Globus pallidus (tissue), 1 donor: ENCODE measurements around the gene GDNF.

ENCODE experiments used
- DNase-seq: peaks from one replicate; pipeline ENCODE4 v3.0.0-alpha.2; 2015; ENCODE audit warnings: low spot score

The GDNF gene

DNA sequence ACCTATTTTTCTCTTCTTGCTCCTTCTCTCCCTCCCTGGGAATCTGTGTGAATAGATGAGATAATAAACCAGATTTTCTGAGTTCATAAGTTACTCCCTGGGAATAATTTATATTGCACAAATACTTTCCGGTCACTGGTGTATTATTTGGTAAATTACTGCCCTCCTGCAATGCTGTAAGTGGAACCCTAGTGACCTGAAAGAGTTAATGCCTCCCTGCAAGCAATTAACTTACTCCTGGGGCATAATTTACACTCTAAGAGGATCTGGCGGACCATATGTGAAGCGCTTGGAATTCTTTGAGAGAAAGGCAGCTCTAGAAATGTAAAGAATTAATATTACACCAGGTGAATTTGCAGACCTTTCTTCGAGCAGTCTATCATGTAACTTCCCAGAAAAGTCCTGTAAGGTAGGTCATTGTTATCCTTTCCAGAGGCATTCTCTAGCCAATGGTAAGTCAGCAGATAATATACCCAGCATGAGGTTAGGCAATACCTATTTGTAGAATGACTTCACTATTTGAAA, 7.0 kb upstream of the GDNF start:
- DNase-seq: no peak

DNA sequence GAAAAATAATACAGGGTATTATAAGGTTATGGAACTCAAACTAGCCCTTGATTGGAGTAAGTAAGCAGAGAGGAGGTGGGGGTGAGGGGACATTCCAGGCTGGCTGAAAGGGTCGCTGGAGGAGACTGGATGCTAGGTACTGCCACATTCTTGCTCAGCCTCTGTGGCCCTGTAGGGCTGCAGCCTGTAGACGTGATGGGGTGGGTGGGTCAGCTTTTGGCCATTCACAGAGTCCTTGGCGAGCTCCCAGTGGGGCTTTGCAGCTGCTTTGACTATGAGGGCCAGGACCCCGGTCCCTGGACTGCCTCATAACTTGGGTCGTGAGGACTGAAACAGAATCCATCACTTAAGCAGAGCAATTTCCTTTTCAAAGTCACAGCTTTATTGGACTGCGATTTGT, 4.2 kb upstream of the GDNF start:
- no peak for DNase-seq

DNA sequence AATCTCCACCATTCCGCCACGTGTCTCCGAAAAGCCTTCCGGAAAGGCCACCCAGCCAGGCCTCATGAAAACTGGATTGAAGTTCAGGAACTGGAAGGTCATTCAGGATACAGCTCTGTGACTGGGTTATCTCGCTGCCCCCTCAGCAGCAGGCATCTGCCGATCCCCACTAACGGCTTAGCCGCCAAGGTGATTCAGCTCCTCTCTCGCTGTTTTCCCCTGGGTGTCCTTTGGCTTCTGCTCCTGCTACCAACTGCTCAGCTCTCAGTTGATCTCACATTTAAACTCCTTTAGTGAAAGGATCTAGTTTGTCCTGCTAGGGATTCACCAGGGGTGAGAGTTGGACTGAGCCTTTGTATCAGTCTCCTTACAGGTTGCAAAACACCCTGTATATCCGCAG, 2.2 kb upstream of the GDNF start:
- DNase-seq: no peak

DNA sequence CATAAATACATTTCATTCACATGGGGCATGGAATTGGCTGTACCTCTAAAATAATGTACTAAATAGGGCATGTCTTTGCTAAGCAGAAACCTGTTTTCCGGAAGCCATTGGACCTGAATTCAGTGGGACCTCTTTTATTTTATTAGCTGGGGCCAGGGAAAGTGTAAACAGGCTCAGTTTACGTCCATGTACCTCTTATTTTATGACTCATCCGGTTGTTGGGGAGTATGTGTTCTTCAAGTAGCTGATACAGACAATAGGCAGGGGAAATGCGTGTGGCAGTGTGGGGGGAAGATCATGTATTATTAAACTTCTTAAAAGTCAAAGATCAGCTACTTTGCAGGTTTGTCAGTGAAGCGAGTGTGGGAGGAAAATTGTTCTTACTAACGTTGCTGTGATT, 1.4 kb upstream of the GDNF start:
- no peak for DNase-seq

DNA sequence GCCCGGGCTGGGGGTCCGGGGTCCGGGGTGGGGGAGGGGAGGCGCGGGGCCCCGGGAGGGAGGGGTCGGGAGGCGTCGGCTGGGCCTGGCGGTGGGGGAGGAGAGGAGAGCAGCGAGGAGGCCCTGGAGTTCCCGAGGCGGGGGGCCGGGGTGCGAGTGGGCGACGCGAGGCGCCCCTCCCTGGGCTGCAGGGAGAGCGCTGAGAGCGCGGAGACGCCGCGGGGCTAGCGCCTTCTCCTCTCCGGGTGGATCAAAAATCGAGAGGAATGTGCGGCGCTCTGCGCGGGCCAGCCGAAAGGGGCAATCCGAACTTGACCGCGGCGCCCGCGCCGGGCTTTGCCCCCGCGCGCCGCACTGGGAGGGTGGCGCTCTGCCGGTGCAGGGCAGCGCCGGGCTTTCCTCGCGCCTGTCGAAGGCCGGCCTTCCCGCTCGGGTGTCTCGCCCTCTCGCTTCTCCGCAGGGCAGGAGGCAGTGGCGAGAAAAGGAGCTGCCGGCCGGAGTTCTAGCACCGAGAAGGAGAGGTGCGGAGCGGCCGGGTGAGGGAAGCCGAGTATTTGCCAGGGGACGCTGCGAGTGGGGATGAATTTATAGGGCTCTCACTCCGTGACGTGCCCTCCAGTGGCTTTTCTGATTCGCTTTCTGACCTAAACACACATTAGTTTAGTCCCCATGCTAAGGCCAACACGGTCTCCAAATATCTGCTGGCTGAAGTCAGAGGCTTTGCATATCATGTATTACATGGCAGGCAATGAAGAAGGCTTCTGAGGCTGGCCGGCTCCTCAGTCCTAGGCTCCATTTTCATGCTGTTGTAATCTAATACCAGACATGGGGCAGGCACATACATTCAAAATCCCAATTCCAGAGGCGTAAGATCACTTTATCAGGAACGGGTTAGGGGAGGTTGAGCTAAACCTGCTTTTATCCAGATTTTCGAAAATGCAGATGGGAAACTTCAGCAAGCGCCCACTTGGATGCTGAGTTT, 503 bp upstream of the GDNF start:
- peak; percentile 51 for DNase-seq

DNA sequence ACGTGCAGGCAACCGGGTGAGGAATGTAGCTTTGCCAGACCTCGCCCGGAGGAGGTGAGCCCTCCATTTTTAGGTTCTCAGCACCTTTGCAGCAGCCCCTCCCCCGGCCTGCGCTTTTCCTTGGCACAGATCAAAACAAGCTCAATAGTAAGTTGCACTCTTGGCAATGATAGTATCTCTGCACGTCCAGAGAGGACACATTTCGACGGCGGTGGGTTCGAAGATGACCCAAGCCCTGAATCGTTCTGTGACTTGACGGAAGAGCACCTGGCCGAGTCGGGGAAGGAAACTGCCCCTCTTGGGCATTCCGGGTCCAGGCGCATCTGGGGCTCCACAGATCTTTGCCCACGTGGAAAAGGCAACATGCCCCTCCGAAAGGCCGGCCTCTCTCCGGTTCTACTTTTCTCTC, 904 bp downstream of the GDNF start:
- DNase-seq: no peak

DNA sequence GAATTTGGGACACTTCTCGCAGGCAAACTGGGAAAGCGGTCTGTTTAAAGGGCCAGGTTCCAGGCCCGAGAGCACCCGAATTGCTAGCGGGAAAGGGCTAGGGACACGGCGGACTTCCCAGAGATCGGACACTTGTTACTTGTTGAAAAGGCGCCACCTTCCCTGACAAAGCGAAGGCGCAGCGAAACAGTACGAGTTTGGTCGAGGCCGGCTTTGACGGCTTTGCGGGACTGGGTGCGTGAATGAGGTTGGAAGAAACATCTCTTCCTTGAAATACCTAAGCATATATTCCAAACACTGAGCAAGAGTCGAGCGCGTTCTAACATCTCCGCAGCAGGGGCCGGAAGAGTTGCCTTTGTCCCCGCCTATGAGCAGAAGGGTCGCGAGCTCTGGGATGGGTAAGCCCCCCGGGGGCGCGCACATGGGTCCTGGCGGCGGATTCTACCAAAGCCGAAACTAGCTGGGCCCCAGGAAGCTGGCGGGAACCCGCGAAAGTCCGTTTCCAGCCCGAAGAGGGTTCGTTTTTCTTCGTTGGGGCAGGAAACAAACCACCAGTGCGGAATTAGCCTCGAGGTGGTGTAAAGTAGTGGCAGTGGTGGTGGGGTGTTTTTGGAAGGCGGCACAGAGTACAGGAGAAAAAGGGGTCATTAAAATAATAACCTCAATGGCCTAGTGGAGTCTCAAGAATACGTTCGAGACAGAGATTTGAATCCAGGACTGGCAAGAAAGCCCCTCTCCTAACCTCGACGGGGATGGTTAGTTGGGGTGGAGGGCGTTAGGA, 1.5 kb downstream of the GDNF start:
- peak; percentile 62 for DNase-seq

DNA sequence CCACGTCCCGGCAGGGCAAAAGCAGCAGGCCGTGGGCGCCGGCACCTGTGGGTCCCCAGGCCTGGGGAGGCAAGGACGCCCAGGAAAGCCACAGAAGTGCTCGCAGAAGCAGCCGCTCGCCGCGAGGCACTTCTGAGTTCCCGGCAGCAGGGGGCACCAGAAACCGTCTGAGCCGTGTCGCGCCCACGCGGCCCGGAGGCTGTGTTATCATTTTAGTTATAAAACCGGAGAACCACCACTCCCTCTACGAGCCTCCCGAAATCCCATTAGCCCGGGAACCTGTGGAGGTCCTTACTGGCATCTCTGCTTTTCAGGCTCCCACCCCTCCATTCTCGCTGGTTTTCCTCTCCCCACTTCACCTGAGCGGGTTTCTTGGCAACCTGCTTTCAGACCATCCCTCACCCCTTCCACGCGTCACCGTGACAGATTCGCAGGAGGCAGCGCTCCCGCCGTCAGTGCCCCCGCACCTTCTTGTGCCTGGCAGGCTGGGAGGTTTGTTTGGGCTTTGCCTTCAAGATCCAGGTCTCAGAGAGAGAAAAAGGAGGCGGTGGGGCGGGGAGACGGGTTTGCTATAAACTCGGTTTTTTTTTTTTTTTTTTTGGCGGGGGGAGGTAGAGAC, 2.3 kb downstream of the GDNF start:
- DNase-seq: peak; percentile 79

DNA sequence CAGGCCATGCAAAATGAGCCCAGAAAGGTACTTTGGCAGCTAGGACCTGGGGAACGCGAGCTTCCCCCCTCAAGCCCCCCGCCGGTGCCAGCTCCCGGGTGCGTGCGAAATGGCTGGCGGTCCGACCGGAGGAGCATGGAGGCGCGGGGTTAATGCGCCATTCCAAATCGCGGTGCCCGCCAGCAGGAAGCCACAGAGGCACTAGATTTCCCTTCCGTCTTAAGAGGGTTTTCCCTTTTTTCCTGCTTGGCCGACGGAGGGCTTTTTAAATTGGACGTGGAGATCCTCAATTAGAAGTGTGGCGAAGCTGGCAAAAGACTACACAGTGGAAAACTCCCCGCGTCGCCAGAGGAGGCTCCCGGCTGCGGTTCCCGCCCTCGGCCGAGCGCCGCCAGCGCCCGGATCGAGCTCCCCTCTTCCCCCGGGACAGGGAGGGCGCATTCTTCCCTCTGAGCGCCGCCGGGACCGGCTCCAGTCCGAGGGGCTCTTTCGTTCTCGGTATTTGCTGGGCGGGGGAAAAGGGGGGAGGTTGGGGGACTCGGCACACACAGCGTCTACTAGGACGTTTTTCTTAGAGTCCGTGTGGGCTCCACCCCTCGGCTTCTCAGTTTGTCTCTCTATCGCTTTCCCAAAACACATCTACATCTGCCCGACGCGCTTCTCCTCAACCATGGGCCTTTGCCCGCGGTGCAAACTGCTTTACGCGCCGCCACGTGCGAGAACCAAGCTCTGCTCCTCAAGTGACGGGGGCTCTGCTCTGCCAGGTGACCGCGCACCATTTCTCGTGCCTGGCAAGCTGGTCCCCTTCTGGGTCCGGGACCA, 3.0 kb downstream of the GDNF start:
- peak; percentile 32 for DNase-seq

DNA sequence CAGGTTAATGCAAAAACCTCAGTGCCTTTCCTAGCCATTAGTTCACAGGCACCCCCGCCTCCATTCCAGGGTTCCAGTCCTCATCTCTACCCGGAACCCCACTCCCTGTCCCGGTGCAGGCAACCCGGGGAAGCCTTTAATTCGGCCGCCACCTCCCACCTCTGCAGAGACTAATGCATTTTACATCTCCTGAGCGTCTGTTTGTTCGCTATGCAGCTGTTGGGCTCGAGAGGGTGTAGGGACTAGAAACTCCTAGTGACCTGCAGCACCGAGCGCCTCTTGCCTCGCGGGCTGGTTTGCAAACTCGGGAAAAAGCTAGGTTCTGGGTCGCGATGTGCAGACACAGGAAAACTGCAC, 3.6 kb downstream of the GDNF start:
- no peak for DNase-seq

DNA sequence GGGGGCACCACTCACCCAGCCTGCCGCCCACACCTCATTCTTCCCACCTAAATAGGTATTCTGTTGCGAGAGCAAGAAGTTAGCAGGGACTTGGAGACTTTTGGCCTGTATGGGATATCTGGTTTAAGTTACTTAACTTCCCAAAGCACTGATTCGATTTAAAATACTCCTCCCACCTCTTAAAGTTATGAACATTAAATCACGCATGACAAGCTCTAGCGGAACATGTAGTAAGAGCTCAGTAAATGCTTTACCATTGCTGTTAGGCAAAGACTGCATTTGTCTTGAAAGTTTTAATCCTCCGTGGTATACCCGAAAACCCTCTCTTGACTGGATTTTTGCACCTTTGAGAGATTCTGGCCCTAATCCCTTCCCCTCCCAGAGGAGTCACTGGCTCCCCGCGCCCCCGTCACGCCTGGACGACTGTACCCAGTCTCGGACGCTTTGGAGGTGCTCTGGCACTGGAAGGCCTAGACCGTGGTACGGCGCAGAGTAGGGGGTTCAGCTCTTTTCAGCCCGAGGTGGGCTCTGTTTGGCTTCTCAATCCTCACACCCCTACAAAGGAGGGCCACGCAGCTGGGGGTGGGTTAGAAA, 4.4 kb downstream of the GDNF start:
- no peak for DNase-seq

DNA sequence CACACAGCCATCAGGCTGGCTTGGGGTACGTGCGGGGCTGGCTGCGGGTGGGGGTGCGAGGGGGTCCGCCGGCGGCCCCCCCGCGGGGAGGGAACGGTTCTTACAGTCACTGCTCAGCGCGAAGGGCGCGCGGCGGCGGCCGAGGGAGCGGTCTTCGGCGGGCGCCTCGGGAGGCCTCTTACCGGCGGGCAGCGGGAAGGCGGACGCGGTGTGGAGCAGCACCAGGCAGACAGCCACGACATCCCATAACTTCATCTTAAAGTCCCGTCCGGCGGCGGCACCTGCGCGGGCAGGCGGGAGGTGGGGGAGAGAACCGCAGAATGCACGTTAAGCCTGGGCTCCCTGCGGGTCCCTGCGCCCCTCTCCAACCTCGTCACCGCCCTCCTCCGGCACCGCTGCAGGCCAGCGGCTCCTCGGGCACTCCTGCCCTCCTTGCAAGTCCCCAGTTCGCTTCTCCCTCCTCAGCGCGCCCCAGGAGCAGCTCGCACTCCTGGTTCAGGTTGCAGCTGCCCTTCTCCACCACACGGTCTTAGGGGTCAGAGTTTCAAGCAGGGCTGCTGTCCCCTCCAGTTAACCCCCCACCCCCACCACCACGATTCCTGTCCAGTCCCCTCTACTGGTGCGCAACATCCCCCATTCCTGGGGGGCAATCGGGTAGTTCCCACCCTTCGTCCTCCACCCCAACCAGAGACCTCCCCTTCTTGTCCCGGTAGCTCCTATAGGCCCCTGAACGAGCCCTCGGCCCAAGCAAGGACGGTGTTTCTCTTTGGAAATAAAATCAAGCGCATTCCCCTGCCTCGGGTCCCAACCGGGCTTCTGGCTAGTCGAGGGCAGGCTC, 5.1 kb downstream of the GDNF start:
- DNase-seq: peak; percentile 36

DNA sequence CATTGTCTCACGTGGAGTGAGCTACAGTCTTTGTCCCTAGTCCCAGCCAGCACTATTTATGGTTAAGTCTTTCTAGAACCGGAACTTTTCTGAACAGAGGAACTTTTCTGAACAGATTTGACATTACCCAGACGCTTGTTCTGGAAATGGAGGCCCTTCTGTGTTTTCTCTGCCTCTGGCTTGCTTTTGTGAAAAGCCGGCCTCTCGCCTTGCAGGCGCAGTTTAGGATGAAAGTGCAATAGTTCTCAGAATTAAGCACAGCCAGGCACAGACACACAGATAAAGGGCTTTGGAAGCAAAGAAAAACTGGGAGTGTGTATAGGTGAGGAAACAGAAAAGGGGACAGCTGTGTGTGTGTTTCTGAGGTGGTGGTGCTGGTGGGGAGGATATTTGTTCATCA, 5.9 kb downstream of the GDNF start:
- peak; percentile 28 for DNase-seq

DNA sequence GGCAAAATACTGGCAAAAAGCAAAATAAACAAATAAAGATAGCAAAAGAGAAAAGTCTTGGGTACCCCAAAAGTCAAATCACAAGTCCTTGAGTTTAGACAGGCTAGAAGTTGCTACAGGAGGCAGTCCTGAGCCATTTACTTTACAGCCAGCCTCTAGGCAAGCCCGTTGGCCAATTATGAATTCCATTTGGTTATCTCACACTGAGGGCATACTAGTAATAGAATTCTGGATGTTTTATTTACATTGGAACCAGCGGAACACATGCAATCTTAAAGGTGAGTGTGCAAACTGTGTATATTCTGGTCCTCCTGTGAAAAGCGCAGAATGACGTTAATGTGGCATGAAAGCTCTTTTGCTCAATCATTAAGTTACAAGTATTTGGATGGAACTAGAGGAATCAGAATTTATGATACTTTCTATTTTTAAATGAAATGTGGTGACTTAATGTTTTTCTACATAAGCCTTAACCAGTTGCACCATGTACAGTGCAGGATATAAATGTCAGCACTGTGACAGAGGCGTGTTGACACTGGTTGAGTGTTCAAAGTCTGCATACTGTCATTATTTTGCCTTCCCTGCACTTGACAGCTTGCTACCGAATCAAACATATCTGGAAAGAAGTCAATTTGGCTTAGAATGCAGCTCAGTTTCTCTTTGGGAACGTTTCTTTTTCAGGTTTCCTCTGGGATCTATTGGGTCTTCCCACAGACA, 7.9 kb downstream of the GDNF start:
- DNase-seq: no peak

DNA sequence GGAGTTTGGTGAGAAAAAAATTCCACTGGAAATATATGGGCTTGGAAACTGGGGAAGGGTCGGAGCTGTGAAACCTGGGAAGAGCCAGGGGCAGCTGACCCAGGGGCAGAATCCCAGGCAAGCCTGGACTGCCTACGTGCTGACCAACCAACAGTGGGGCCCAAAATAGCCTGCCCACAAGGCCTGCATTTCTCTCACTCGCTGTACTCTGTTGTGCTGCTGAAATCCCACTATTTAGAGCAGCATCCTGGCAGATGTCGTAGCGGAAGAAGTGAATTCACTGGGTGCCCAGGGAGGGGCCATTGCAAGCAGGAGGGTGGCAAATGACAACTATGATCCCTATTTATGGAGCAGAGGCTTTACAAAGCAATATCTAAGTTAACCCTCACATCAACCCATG, 9.5 kb downstream of the GDNF start:
- DNase-seq: no peak

DNA sequence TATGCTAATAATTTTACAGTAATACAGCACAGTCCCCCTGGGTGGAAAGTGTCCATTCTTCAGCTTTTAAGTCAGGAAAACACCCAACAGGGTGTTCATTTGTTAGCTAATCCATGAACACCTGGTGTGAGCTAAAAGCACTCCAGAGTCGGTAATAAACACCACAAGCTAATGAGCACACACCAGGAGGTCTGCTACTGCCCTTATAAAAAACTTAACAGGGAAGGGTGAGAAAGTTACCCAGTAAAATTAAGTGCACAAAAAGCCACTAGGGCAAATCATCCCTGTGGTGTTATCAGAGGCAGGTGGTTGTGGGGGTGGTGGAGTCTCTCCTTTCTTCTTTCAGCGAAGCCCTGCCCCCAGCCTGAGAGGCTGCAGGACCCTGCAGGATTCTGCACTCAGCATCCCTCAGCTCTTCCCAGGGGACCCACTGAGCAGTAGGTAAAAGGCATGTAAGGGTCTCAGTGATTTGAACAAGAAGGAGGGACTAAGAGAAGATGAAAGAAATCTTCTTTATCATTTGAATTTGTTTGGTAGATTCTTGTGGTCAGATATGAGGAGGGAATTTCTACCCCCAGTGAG, 14.4 kb downstream of the GDNF start:
- DNase-seq: no peak

DNA sequence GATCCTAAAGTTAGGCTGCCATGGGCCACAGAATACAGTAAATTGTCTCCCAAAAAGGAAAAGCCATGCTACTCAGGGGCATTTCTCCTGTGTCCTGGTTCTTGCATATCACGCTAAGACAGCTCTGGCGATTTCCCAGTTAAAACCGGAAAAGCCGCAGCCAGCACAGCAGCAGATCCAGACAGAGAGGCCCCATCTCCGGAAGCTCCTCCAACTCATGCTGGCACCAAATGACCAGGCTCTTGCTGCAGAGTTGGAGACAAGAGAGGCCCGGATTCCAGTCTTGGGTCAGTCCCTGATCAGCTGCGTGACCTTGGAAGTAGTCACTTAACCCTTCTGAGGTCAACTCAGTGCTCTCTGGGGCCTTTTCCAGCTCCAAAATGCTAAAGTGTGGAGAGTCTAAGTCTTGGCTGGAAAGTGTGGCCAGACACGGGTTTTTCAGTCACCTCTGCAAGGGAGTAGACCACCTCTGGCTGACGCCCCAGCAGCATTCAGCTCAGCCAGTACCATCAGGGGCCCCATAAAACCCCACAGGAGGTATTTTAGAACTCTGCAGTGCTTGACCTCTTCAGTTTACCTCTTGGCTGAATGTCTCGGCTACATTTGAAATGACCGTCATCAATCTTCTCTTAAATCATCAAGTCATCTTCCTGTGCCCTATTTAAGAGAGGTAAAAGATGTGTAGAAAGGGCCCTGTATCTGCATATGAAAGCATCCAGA, 16.2 kb downstream of the GDNF start:
- DNase-seq: no peak

DNA sequence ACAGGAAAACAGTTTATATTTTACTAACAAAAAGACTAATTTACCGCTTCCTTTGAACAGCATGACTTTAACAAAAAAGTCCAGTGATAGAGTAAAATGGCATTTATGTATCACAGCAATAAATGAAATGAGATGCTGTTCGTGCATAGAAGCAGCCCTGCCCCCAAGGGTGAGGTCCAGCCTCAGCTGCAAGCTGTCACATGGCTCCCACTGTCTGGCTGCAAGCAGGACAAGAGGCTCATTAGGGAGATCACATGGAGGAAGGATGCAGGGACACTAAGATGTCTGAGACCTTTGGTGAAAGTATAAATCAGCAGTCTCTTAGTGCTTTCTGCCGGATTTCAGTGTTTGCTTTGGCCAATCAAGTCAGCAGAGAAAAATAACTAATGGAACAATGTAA, 23.0 kb downstream of the GDNF start:
- peak; percentile 93 for DNase-seq

DNA sequence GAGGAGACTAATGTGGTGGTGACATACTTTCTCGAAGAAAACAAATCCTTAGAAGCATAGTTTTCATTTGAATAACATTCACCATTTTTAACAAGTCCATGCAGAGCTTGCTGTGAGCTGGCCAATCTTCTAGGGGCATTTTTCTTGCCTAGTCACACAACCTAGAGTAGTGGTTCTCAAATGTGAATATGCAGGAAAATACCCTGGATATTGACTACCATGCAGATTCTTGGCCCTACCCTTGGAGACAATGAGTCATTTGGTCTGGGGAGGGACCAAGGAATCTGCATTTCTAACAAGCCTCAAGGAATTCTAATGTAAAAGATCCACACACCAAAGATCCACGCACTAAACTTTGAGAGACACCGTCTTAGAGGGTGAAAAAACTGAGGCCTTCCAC, 23.5 kb downstream of the GDNF start:
- no peak for DNase-seq
